ENCODE measurements around the gene WAC. TPM values are rescaled to one million over a fixed set of nuclear protein-coding genes. Genes with fewer than 3 reads are reported as not detected.

The WAC gene
- total and polyA plus RNA-seq, 10 of the 15 experiments (the other 5 are each of a cell fraction or from before 2014, with no cell fraction given) = 26.5 to 131 (median 69.4) TPM

DNA sequence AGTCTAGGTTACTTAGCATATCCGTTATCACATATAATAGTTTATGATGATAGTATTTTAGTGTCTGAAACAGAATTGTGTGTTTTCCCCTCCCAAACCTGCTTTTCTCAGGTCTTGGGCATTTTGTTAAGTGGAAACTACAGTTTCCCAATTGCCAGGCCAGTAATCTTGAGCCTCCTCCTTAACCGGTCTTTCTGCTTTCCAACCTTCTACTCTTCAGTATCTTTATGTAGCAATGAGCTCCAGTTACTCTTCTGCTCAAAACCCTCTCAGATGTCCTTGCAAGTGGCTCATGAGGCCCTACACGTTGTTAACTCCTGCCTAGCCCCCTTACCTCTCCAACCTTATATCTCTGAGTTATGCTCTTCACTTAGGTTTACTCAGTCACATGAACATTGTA lies 22.0 kb downstream of the WAC start:
- Histone ChIP-seq H3K9ac (ENCODE audit: control insufficient read depth, insufficient read depth, low read length) (no peak overlapping the region), H2AFZ (ENCODE audit: control insufficient read depth, low read depth, low read length) (no peak overlapping the region), H3K27me3 (replicated peaks in 1 of 2; ENCODE audit: control insufficient read depth in 2 of 2, insufficient read depth in 2 of 2, low read length in 1 of 2) (no peaks in the 10 kb centered on the region), H4K20me1 (ENCODE audit: control insufficient read depth, insufficient read depth) (no peaks in the 10 kb centered on the region), H3K4me3 (no peak overlapping the region), H3K9me3 (replicated peaks; ENCODE audit: control insufficient read depth, insufficient read depth, low read length) (no peaks in the 10 kb centered on the region), H3K4me2 (ENCODE audit: control insufficient read depth, insufficient read depth) (no peak overlapping the region), H3K4me1 (ENCODE audit: control insufficient read depth, insufficient read depth, low read length) (0 out of 2 replicates have a peak, but pooled peaks cover 4% of the 10 kb centered on the region), H3K27ac (ENCODE audit: control insufficient read depth, insufficient read depth) (no peak overlapping the region), H3K79me2 (ENCODE audit: control insufficient read depth, insufficient read depth, low read length) (peaks cover 82% of the 10 kb centered on the region), H3K36me3 (ENCODE audit: control insufficient read depth in 2 of 2, insufficient read depth in 2 of 2, low read length in 1 of 2) (peaks cover 3 to 37% of the 10 kb centered on the region in 2 experiments)
- ChIA-PET CTCF (no interaction called here), SMC1A (ENCODE audit: uncharacterized antibody, unreplicated experiment) (interaction anchor here (1.0 to 2.6 kb wide), 3 partner anchors 10 to 12 kb away, joined by 3 to 7 read pairs (median 3); no protein-coding TSS in a partner anchor), RAD21 (ENCODE audit: unreplicated experiment) (no interaction called here), POLR2A (no interaction called here)
- intact Hi-C loops (cut with micrococcal nuclease; ENCODE audit: unreplicated experiment) = no loop called here
- 66% methylated on average over 3 of the region's 3 CpGs for WGBS (ENCODE audit: insufficient coverage, insufficient replicate concordance, low lambda C conversion rate, missing lambda C conversion rate)
- ATAC-seq (no peak), DNase-seq (ENCODE audit: low read depth, low spot score) (no peak), FAIRE-seq (no peak)
- TF ChIP-seq EED (IDR thresholded peaks at IDR 0.05; ENCODE audit: low read depth) = no peak
- TF ChIP-seq RELA (IDR thresholded peaks at IDR 0.05; ENCODE audit: borderline replicate concordance, partially characterized antibody) = no peak
- no peak for TF ChIP-seq SUZ12 (IDR thresholded peaks at IDR 0.05; ENCODE audit: unreplicated experiment)
- TF ChIP-seq FOXM1 (IDR thresholded peaks at IDR 0.05; ENCODE audit: low read depth, low read length) = no peak
- no peak for TF ChIP-seq POLR2AphosphoS2 (IDR thresholded peaks at IDR 0.05; ENCODE audit: low read depth, low read length)
- TF ChIP-seq CHD1 (IDR thresholded peaks at IDR 0.05; ENCODE audit: low read depth, low read length) = no peak
- TF ChIP-seq IRF4 (IDR thresholded peaks at IDR 0.05; ENCODE audit: low read depth, low read length) = no peak
- no peak for TF ChIP-seq SP1 (IDR thresholded peaks at IDR 0.05; ENCODE audit: low read depth, low read length)
- no peak for TF ChIP-seq SMARCA5 (IDR thresholded peaks at IDR 0.05)
- TF ChIP-seq KDM1A (IDR thresholded peaks at IDR 0.05; ENCODE audit: borderline replicate concordance) = no peak
- no peak for TF ChIP-seq TCF3 (IDR thresholded peaks at IDR 0.05; ENCODE audit: borderline replicate concordance, insufficient read depth, low read depth, low read length)
- TF ChIP-seq KLF5 (IDR thresholded peaks at IDR 0.05; ENCODE audit: partially characterized antibody) = no peak
- TF ChIP-seq RUNX3 (IDR thresholded peaks at IDR 0.05; ENCODE audit: low read length) = no peak
- no peak for TF ChIP-seq PAX5 (IDR thresholded peaks at IDR 0.05; ENCODE audit: borderline replicate concordance, low read depth, low read length)
- no peak for TF ChIP-seq GATAD2B (conservative IDR thresholded peaks at IDR 0.05; ENCODE audit: low read depth)
- TF ChIP-seq NR2F1 (conservative IDR thresholded peaks at IDR 0.05) = no peak
- TF ChIP-seq, protein P1, sequence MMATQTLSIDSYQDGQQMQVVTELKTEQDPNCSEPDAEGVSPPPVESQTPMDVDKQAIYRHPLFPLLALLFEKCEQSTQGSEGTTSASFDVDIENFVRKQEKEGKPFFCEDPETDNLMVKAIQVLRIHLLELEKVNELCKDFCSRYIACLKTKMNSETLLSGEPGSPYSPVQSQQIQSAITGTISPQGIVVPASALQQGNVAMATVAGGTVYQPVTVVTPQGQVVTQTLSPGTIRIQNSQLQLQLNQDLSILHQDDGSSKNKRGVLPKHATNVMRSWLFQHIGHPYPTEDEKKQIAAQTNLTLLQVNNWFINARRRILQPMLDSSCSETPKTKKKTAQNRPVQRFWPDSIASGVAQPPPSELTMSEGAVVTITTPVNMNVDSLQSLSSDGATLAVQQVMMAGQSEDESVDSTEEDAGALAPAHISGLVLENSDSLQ (IDR thresholded peaks at IDR 0.05) = no peak
- no peak for TF ChIP-seq RCOR1 (conservative IDR thresholded peaks at IDR 0.05; ENCODE audit: low read depth, low read length)
- TF ChIP-seq, protein P2, sequence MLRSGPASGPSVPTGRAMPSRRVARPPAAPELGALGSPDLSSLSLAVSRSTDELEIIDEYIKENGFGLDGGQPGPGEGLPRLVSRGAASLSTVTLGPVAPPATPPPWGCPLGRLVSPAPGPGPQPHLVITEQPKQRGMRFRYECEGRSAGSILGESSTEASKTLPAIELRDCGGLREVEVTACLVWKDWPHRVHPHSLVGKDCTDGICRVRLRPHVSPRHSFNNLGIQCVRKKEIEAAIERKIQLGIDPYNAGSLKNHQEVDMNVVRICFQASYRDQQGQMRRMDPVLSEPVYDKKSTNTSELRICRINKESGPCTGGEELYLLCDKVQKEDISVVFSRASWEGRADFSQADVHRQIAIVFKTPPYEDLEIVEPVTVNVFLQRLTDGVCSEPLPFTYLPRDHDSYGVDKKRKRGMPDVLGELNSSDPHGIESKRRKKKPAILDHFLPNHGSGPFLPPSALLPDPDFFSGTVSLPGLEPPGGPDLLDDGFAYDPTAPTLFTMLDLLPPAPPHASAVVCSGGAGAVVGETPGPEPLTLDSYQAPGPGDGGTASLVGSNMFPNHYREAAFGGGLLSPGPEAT (IDR thresholded peaks at IDR 0.05; ENCODE audit: low read depth) = no peak
- in situ Hi-C loops (cut with MboI) = loop anchor here (25.0 kb wide), 1 partner anchor 1418 kb away; no protein-coding TSS in a partner anchor
- no TSS peak for BruUV-seq (replicated peaks)
